ENCODE data around the gene TTC34.
"Not testable (repeated sequence)": the region's sequence is repeated elsewhere in the genome, so short reads cannot be mapped to it uniquely, and the experiment has no call there.

Gene TTC34

DNA sequence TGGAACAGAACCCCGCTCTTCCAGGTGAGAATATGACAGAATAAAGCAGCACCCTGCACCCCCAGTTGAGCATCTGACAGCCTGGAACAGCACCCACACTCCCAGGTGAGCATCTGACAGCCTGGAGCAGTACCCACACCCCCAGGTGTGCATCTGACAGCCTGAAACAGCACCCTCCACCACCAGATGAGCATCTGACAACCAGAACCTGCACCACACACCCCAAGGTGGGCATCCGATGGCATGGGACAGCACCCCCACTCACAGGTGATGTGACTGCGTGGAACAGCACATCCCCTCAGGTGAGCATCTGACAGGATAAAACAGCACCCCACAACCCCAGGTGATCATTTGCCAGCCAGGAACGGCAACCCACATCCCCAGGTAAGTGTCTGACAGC lies 26.2 kb downstream of the TTC34 start:
- not testable (repeated sequence) for DNase-seq (ENCODE audit: low read depth)

- DNase-seq (ENCODE audit: low read depth), result not testable (repeated sequence)
These were observed 33.4 kb downstream of the TTC34 start for GRCh38 chr1:2768052-2768451.

DNA sequence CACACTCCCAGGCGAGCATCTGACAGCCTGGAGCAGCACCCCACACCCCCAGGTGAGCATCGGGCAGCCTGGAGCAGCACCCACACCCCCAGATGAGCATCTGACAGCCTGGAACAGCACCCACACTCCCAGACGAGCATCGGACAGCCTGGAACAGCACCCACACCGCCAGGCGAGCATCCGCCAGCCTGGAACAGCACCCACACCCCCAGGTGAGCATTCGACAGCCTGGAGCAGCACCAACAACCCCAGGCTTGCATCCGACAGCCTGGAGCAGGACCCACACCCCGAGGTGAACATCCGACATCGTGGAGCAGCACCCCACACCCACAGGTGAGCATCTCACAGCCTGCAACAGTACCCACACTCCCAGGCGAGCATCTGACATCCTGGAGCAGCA lies 42.1 kb downstream of the TTC34 start:
- DNase-seq (ENCODE audit: low read depth), result not testable (repeated sequence)

- DNase-seq (ENCODE audit: low read depth), result not testable (repeated sequence)
These were observed 44.0 kb downstream of the TTC34 start for GRCh38 chr1:2757519-2757918.

GRCh38 chr1:2755426-2755825 lies 46.1 kb downstream of the TTC34 start:
- DNase-seq (ENCODE audit: low read depth), result not testable (repeated sequence)

DNA sequence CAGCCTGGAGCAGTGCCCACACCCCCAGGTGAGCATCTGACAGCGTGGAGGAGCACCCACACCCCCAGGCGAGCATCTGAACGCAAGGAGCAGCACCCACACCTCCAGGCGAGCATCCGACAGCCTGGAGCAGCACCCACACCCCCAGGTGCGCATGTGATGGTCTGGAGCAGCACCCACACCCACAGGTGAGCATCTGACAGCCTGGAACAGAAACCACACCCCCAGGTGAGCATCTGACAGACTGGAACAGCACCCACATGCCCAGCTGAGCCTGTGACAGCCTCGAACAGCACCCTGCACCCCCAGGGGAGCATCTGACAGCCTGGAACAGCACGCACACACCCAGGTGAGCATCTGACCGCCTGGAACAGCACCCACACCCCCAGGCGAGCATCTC lies 46.9 kb downstream of the TTC34 start:
- not testable (repeated sequence) for DNase-seq (ENCODE audit: low read depth)

DNA sequence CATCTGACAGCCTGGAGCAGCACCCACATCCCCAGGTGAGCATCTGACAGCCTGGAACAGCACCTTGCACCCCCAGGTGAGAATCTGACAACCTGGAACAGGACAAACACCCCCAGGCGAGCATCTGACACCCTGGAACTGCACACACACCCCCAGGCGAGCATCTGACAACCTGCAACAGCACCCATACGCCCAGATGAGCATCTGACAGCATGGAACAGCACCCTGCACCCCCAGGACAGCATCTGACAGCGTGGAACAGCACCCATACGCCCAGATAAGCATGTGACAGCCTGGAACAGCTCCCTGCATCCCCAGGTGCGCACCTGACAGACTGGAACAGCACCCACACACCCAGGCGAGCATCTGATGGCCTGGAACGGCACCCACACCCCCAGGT lies 49.0 kb downstream of the TTC34 start:
- not testable (repeated sequence) for DNase-seq (ENCODE audit: low read depth)

- not testable (repeated sequence) for DNase-seq (ENCODE audit: low read depth)
These were observed 49.6 kb downstream of the TTC34 start for GRCh38 chr1:2751866-2752265.

GRCh38 chr1:2750766-2751730 lies 50.4 kb downstream of the TTC34 start:
- not testable (repeated sequence) for DNase-seq (ENCODE audit: low read depth)

DNA sequence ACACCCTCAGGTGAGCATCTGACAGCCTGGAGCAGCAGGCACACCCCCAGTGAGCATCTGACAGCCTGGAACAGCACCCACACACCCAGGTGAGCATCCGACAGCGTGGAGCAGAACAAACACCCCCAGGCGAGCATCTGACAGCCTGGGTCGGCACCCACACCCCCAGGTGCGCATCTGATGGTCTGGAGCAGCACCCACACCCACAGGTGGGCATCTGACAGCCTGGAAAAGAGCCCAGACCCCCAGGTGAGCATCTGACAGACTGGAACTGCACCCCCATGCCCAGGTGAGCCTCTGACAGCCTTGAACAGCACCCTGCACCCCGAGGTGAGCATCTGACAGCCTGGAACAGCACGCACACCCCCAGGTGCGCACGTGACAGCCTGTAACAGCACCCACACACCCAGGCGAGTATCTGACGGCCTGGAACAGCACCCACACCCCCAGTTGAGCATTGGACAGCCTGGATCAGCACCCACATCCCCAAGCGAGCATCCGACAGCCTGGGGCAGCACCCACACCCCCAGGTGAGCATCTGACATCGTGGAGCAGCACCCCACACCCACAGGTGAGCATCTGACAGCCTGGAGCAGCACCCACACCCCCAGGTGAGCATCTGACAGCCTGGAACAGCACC lies 51.3 kb downstream of the TTC34 start:
- not testable (repeated sequence) for DNase-seq (ENCODE audit: low read depth)

GRCh38 chr1:2748626-2749025 lies 52.9 kb downstream of the TTC34 start:
- not testable (repeated sequence) for DNase-seq (ENCODE audit: low read depth)

DNA sequence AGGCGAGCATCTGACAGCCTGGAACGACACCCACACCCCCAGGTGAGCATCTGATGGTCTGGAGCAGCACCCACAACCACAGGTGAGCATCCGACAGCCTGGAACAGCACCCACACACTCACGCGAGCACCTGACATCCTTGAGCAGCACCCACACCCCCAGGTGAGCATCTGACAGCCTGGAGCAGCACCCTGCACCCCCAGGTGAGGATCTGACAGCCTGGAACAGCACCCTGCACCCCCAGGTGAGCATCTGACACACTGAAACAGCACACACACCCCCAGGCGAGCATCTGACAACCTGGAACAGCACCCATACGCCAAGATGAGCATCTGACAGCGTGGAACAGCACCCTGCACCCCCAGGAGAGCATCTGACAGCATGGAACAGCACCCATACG lies 106.7 kb downstream of the TTC34 start:
- DNase-seq (ENCODE audit: low read depth), result not testable (repeated sequence)

DNA sequence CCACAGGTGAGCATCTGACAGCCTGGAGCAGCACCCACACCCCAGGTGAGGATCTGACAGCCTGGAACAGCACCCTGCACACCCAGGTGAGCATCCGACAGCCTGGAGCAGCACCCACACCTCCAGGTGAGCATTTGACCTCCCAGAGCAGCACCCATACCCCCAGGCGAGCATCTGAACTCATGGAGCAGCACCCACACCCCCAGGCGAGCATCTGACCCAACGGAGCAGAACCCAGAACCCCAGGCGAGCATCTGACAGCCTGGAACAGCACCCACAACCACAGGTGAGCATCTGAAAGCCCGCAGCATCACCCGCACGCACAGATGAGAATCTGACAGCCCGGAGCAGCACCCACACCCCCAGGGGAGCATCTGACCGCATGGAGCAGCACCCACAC lies 111.3 kb downstream of the TTC34 start:
- not testable (repeated sequence) for DNase-seq (ENCODE audit: low read depth)

DNA sequence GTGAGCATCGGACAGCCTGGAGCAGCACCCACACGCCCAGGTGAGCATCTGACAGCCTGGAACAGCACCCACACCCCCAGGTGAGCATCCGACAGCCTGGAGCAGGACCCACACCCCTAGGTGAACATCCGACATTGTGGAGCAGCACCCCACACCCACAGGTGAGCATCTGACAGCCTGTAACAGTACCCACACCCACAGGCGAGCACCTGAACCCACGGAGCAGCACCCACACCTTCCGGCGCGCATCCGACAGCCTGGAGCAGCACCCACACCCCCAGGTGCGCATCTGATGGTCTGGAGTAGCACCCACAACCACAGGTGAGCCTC lies 113.2 kb downstream of the TTC34 start:
- not testable (repeated sequence) for DNase-seq (ENCODE audit: low read depth)

DNA sequence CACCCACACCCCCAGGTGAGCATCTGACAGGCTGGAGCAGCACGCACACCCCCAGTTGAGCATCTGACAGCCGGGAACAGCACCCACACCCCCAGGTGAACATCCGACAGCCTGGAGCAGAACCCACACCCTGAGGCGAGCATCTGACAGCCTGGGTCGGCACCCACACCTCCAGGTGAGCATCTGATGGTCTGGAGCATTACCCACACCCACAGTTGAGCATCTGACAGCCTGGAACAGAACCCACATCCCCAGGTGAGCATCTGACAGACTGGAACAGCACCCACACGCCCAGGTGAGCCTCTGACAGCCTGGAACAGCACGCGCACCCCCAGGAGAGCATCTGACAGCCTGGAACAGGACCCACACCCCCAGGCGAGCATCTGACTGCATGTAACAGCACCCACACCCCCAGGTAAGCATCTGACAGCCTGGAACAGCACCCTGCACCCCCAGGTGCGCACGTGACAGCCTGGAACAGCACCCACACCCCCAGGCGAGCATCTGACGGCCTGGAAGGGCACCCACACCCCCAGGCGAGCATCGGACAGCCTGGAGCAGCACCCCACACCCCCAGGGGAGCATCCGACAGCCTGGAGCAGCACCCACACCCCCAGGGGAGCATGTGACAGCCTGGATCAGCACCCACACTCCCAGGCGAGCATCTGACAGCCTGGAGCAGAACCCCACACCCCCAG lies 113.7 kb downstream of the TTC34 start:
- DNase-seq (ENCODE audit: low read depth), result not testable (repeated sequence)

GRCh38 chr1:2687174-2687591 lies 114.3 kb downstream of the TTC34 start:
- DNase-seq (ENCODE audit: low read depth), result not testable (repeated sequence)

DNA sequence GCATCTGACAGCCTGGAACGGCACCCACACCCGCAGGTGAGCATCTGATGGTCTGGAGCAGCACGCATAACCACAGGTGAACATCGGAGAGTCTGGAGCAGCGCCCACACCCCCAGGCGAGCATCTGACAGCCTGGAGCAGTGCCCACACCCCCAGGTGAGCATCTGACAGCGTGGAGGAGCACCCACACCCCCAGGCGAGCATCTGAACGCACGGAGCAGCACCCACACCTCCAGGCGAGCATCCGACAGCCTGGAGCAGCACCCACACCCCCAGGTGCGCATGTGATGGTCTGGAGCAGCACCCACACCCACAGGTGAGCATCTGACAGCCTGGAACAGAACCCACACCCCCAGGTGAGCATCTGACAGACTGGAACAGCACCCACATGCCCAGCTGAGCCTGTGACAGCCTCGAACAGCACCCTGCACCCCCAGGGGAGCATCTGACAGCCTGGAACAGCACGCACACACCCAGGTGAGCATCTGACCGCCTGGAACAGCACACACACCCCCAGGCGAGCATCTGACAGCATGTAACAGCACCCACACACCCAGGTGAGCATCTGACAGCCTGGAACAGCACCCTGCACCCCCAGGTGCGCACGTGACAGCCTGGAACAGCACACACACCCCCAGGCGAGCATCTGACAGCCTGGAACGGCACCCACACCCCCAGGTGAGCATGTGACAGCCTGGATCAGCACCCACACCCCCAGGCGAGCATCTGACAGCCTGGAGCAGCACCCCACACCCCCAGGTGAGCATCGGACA lies 115.2 kb downstream of the TTC34 start:
- DNase-seq (ENCODE audit: low read depth), result not testable (repeated sequence)

- DNase-seq (ENCODE audit: low read depth), result not testable (repeated sequence)
These were observed 115.8 kb downstream of the TTC34 start for GRCh38 chr1:2685671-2686070.

DNA sequence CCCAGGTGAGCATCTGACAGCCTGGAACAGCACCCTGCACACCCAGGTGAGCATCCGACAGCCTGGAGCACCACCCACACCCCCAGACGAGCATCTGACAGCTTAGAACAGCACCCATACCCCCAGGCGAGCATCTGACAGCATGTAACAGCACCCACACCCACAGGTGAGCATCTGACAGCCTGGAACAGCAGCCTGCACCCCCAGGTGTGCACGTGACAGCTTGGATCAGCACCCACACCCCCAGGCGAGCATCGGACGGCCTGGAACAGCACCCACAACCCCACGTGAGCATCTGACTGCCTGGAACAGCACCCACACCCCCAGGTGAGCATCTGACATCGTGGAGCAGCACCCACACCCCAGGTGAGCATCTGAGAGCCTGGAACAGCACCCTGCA lies 116.6 kb downstream of the TTC34 start:
- DNase-seq (ENCODE audit: low read depth), result not testable (repeated sequence)

DNA sequence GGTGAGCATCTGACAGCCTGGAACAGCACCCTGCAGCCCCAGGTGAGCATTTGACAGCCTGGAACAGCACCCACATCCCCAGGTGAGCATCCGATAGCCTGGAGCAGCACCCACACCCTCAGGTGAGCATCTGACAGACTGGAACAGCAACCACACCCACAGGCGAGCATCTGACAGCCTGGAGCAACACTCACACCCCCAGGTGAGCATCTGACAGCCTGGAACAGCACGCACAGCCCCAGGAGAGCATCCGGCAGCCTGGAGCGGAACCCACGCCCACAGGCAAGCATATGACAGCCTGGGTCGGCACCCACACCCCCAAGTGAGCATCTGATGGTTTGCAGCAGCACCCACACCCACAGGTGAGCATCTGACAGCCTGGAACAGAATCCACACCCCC lies 117.5 kb downstream of the TTC34 start:
- DNase-seq (ENCODE audit: low read depth), result not testable (repeated sequence)

GRCh38 chr1:2683321-2683741 lies 118.2 kb downstream of the TTC34 start:
- not testable (repeated sequence) for DNase-seq (ENCODE audit: low read depth)

GRCh38 chr1:2682879-2683278 lies 118.6 kb downstream of the TTC34 start:
- not testable (repeated sequence) for DNase-seq (ENCODE audit: low read depth)
